ENCODE data around the gene KLHL14. TPM values are rescaled to one million over a fixed set of nuclear protein-coding genes. Genes with fewer than 3 reads are reported as not detected.

Gene KLHL14
- total RNA-seq, 2 donors from 2014 or later, result 0.41 to 3.0 TPM

DNA sequence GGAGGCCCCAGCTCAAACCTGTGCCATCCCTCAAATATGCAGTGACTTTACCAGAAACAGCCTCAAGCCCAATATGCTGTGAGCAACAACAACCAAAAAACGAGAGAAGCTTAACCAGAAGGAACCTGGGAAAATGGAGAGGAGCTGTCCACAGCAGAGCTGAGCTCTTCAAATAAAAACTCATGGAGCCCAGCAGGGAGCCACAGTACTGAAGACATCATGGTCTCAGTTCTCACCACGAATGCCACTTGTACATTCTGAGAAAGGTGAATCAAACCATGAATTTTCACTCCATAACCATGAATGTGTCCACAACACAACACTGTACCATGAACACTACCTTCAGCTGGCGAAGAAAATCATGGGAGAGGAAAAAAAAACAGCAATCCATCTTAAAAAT lies 50.5 kb downstream of the KLHL14 start:
- Histone ChIP-seq H3K36me3 (no peaks in the 10 kb centered on the region), H3K4me3 (no peak overlapping the region), H3K27ac (no peak overlapping the region), H3K27me3 (replicated peaks; ENCODE audit: insufficient read depth) (no peaks in the 10 kb centered on the region), H3K4me1 (replicated peaks) (no peaks in the 10 kb centered on the region), H3K9me3 (no peaks in the 10 kb centered on the region)
- intact Hi-C loops (cut with DNase I), result no loop called here
- 92% methylated on average over 3 of the region's 3 CpGs for WGBS
- TF ChIP-seq CTCF (IDR thresholded peaks at IDR 0.05), result no peak
- TF ChIP-seq POLR2A (IDR thresholded peaks at IDR 0.05), result no peak
- no peak for TF ChIP-seq POLR2AphosphoS5 (IDR thresholded peaks at IDR 0.05)
- DNase-seq (ENCODE audit: low spot score), result no peak

- 96% methylated on average over 4 of the region's 4 CpGs for WGBS
- H3K9me3 ChIP-seq, result no peaks in the 10 kb centered on the region
Observed at GRCh38 chr18:32717126-32717525, 55.7 kb downstream of the KLHL14 start.

GRCh38 chr18:32714571-32715148 lies 58.2 kb downstream of the KLHL14 start:
- H3K27ac ChIP-seq, result no peak overlapping the region
- no peaks in the 10 kb centered on the region for H3K4me1 ChIP-seq (replicated peaks)
- no peaks in the 10 kb centered on the region for H3K9me3 ChIP-seq
- WGBS, result 0% methylated on average over 4 of the region's 4 CpGs
- peak in 3 of 4 experiments; percentile 52 to 73 (median 67) for TF ChIP-seq CTCF (IDR thresholded peaks at IDR 0.05)
- TF ChIP-seq POLR2A (IDR thresholded peaks at IDR 0.05), result no peak
- peak; percentile 11 for TF ChIP-seq POLR2AphosphoS5 (IDR thresholded peaks at IDR 0.05)
- intact Hi-C loops (cut with DNase I), result no loop called here
- H3K4me3 ChIP-seq, result no peak overlapping the region
- DNase-seq (ENCODE audit: low spot score), result peak; percentile 46
- no peaks in the 10 kb centered on the region for H3K27me3 ChIP-seq (replicated peaks; ENCODE audit: insufficient read depth)
- H3K36me3 ChIP-seq, result no peaks in the 10 kb centered on the region

More at GRCh38 chr18:32717126-32717525, 55.7 kb downstream of the KLHL14 start:
- no peaks in the 10 kb centered on the region for H3K4me1 ChIP-seq (replicated peaks)
- no peak for DNase-seq (ENCODE audit: low spot score)
- TF ChIP-seq POLR2AphosphoS5 (IDR thresholded peaks at IDR 0.05) (no peak), CTCF (IDR thresholded peaks at IDR 0.05) (no peak), POLR2A (IDR thresholded peaks at IDR 0.05) (no peak)
- no peak overlapping the region for H3K27ac ChIP-seq
- H3K27me3 ChIP-seq (replicated peaks; ENCODE audit: insufficient read depth), result no peaks in the 10 kb centered on the region
- intact Hi-C loops (cut with DNase I), result no loop called here
- H3K36me3 ChIP-seq, result no peaks in the 10 kb centered on the region
- H3K4me3 ChIP-seq, result no peak overlapping the region

GRCh38 chr18:32712860-32713259 lies 60.0 kb downstream of the KLHL14 start:
- intact Hi-C loops (cut with DNase I), result no loop called here
- WGBS, result 90% methylated on average over 1 of the region's 1 CpG
- no peaks in the 10 kb centered on the region for H3K4me1 ChIP-seq (replicated peaks)
- no peak for DNase-seq (ENCODE audit: low spot score)
- no peaks in the 10 kb centered on the region for H3K27me3 ChIP-seq (replicated peaks; ENCODE audit: insufficient read depth)
- no peaks in the 10 kb centered on the region for H3K9me3 ChIP-seq
- no peak for TF ChIP-seq POLR2A (IDR thresholded peaks at IDR 0.05)
- no peak for TF ChIP-seq CTCF (IDR thresholded peaks at IDR 0.05)
- TF ChIP-seq POLR2AphosphoS5 (IDR thresholded peaks at IDR 0.05), result no peak
- H3K27ac ChIP-seq, result no peak overlapping the region
- no peak overlapping the region for H3K4me3 ChIP-seq
- H3K36me3 ChIP-seq, result no peaks in the 10 kb centered on the region

GRCh38 chr18:32711862-32712261 lies 61.0 kb downstream of the KLHL14 start:
- Histone ChIP-seq H3K27ac (no peak overlapping the region), H3K4me3 (no peak overlapping the region), H3K9me3 (no peaks in the 10 kb centered on the region), H3K27me3 (replicated peaks; ENCODE audit: insufficient read depth) (no peaks in the 10 kb centered on the region), H3K4me1 (replicated peaks) (no peaks in the 10 kb centered on the region), H3K36me3 (no peaks in the 10 kb centered on the region)
- no peak for DNase-seq (ENCODE audit: low spot score)
- WGBS, result 81% methylated on average over 2 of the region's 2 CpGs
- TF ChIP-seq POLR2AphosphoS5 (IDR thresholded peaks at IDR 0.05) (no peak), CTCF (IDR thresholded peaks at IDR 0.05) (no peak), POLR2A (IDR thresholded peaks at IDR 0.05) (no peak)
- intact Hi-C loops (cut with DNase I), result no loop called here
